Measurements from ENCODE around the gene SORBS1.

SORBS1 gene

DNA sequence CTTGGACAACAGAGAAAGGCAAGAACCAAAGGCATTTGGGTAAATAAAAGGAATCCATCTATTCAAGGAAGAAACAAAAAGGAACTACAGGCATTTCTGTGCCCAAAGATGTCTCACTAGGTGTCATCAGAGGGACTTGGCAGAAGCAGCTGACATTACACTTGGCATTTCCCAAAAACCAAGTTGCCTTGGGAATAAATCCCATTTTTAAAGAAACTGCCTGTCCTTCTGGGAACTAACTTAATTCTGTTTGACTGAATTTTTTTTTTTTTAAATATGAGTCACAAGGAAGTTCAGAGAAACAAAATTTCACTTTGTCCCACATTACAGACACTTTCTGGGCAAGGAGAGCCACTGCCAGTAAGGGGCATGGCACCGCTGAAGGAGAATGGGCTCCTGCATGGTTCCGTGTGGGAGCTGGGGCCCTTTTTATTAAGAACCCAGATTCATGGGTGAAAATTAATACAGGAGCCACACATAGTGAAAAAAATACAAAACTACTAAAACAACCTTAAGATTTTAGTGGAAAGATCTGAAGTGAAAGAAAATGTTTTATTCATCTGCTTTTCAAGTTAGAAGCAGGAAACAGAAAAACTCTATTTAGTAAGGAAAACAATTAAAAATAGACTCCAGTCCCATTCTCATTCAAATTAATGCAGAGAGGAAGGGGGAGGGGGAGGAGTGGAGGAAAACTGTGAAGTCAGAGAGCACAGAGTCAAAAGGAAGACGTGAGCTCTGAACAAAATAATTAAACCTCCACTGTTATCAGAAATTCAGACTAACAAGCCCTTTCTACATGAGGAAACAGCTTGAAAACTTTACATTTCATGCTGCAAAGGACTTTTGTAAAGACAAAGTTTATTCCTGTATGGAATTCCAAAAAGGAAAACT, 151.9 kb downstream of the SORBS1 start:
- DNase-seq (ENCODE audit: low spot score) = peak; percentile 38

- peak; percentile 43 for DNase-seq (ENCODE audit: low spot score)
Observed at GRCh38 chr10:95408148-95408960, 152.8 kb downstream of the SORBS1 start.

DNA sequence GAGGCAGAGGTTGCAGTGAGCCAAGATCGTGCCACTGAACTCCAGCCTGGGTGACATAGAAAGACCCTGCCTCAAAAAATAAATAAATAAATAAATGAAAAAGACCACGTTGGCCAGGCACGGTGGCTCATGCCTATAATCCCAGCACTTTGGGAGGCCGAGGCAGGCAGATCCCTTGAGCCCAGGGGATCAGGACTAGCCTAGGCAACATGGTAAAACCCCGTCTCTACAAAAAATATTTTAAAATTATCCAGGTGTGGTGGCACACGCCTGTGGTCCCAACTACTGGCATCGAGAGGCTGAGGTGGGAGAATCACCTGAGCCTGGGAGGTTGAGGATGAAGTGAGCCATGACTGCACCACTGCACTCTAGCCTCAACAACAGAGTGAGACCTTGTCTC, 153.6 kb downstream of the SORBS1 start:
- no peak for DNase-seq (ENCODE audit: low spot score)

DNA sequence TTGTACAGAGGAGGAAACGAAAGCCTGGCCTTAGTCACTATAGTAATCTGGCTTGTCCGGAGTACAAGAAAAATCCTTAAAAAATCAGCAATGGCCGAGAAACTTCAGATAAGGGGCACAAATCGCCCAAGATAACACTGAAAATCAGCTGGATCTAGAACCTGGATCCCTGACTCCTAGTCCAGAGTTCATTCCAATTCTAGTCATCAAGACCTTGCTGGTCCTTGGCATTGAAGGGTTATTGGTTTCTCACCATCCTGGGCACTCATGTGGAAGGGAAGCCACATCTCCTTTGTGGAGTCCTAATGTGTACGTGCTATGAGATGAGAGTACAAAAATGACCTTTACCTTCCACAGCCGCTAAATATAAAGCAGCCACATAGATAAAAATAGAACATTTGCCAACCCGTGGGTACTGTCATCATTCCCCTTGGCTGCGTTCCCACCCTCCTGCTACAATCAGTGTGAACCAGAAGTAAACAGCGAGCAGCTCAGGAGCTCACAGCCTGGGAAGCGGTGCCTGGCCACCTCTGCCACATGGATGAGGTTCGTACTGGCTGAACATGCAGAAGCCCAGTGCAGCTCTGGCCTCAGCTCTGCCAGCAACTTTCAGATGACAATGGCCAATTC, 154.4 kb downstream of the SORBS1 start:
- DNase-seq (ENCODE audit: low spot score) = peak; percentile 76

DNA sequence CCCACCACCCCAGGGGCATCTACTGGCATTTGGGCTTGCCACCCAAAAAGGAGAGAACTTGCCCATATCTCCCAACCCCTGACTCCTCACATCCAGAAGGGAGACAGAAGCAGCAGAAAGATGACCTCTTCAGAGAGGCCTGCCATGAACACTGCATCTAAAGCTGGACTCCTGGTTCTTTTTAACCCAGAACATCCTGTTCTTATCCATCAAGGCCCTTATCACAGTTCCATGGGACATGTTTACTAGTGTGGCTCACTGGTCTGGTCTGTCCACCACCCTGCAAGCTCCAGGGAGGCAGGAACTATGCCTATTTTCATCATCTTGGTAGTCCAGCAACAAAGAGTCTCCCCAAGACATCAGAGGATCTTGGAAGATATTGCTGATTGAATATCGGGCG, 155.5 kb downstream of the SORBS1 start:
- DNase-seq (ENCODE audit: low spot score) = no peak

- no peak for DNase-seq (ENCODE audit: low spot score)
Observed at GRCh38 chr10:95404864-95405263, 156.3 kb downstream of the SORBS1 start.

- no peak for DNase-seq (ENCODE audit: low spot score)
Observed at GRCh38 chr10:95404462-95404858, 156.7 kb downstream of the SORBS1 start.

- DNase-seq (ENCODE audit: low spot score) = no peak
Observed at GRCh38 chr10:95403700-95404461, 157.3 kb downstream of the SORBS1 start.

GRCh38 chr10:95401704-95402469, 159.3 kb downstream of the SORBS1 start:
- DNase-seq (ENCODE audit: low spot score) = peak; percentile 24

DNA sequence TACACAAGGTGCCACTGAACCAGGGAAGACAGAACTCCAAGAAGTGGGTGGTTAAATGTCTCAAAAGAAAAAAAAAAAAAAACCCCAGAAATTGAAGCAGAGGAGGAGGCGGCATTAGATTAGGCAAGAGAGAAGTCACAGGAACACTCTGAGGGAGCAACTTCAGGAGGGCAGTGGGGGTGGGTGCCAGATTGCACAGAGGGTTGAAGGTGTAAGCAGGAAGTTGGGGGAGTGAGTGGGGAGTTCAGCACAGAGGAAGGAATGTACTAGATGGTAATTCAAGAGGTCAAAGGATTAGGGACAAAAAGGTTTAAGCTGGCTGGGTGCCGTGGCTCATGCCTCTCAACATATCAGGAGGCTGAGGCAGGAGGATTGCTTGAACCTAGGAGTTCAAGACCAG, 160.4 kb downstream of the SORBS1 start:
- DNase-seq (ENCODE audit: low spot score) = no peak

- no peak for DNase-seq (ENCODE audit: low spot score)
Observed at GRCh38 chr10:95399183-95399582, 162.0 kb downstream of the SORBS1 start.

DNA sequence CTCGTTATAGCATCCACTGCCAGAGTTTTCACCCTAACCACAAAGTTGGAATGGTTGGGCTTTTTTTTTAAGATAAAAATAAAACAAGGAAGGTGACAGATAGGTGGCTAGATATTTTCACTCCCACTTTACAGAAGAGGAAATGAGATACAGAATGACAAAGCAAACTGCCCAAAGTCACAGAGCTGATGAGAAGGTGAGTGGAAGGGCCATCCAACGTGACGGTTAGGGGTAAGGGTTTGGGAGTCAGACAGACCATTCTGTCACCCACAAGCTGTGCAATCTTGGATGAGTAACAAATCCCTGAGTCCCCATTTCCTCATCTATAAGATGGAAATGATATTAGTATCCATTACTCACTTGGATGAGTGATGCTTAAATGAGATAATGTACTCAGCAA, 163.4 kb downstream of the SORBS1 start:
- DNase-seq (ENCODE audit: low spot score) = no peak

DNA sequence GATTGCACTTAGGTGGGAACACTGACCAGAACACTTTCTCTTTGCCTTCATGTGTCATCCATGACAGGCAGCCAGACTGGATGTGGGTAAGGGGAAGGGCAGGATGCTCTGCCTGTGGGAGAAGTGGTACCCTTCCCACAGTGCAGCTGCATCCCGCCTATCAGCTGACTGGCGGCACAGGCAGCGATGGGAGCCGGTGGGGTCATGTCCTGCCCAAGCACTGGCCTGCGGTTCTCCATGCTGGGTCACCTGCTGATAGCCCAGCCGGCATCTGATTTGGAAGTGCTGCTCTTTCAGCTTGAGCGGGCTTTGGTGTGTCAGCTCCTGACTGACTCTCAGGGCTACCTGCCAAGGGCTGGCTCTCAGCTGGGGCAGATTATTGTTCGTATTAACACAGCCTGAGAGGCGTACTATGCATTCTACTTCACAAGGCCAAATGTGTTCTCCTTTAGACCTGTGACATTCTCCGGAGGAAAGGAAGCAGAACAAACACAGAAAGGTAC, 165.2 kb downstream of the SORBS1 start:
- peak; percentile 90 for DNase-seq (ENCODE audit: low spot score)

GRCh38 chr10:95394161-95394880, 166.8 kb downstream of the SORBS1 start:
- peak; percentile 95 for DNase-seq (ENCODE audit: low spot score)

DNA sequence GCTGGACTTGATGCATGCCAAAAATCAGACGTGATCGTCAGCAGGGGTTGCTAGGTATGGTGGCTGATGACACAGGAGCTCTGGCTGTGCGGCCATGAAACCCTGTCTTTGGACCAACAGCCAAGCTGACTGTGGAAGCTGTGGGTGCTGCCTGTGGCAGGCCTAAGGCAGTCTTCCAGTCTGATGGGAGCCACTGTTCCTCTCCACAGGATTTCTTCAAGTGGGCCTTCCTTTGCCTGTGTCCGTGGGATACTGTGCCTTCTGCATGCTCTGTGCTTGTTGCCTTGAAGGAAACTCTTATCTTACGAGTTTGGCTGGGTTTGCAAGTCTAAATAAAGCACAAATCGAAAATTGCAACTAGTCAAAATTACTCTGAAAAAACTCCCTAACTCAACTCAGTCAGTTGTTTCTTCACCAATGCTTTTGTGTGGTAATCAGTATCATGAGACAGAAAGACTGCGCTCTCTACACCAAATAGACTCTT, 168.4 kb downstream of the SORBS1 start:
- no peak for DNase-seq (ENCODE audit: low spot score)

- no peak for DNase-seq (ENCODE audit: low spot score)
Observed at GRCh38 chr10:95392217-95392584, 169.0 kb downstream of the SORBS1 start.

- no peak for DNase-seq (ENCODE audit: low spot score)
Observed at GRCh38 chr10:95391581-95392216, 169.5 kb downstream of the SORBS1 start.

GRCh38 chr10:95391164-95391563, 170.0 kb downstream of the SORBS1 start:
- no peak for DNase-seq (ENCODE audit: low spot score)

- no peak for DNase-seq (ENCODE audit: low spot score)
Observed at GRCh38 chr10:95389982-95390381, 171.2 kb downstream of the SORBS1 start.

GRCh38 chr10:95389176-95389575, 172.0 kb downstream of the SORBS1 start:
- no peak for DNase-seq (ENCODE audit: low spot score)
